ENCODE data around the gene GDF2.

Gene GDF2

GRCh38 chr10:47353351-47353750 lies 31.1 kb downstream of the GDF2 start:
- no peak for DNase-seq (ENCODE audit: low read depth)

GRCh38 chr10:47354165-47354564 lies 31.9 kb downstream of the GDF2 start:
- no peak for DNase-seq (ENCODE audit: low read depth)

GRCh38 chr10:47354900-47355299 lies 32.6 kb downstream of the GDF2 start:
- no peak for DNase-seq (ENCODE audit: low read depth)

- no peak for DNase-seq (ENCODE audit: low read depth)
Measured at GRCh38 chr10:47356708-47357107, 34.5 kb downstream of the GDF2 start.

- DNase-seq (ENCODE audit: low read depth): no peak
Measured at GRCh38 chr10:47357131-47357582, 34.9 kb downstream of the GDF2 start.

- DNase-seq (ENCODE audit: low read depth): no peak
Measured at GRCh38 chr10:47357911-47358310, 35.7 kb downstream of the GDF2 start.

- no peak for DNase-seq (ENCODE audit: low read depth)
Measured at GRCh38 chr10:47358457-47358856, 36.2 kb downstream of the GDF2 start.

GRCh38 chr10:47359101-47359500 lies 36.8 kb downstream of the GDF2 start:
- no peak for DNase-seq (ENCODE audit: low read depth)

GRCh38 chr10:47359626-47360418 lies 37.6 kb downstream of the GDF2 start:
- DNase-seq (ENCODE audit: low read depth): no peak

- DNase-seq (ENCODE audit: low read depth): no peak
Measured at GRCh38 chr10:47360419-47361040, 38.3 kb downstream of the GDF2 start.

- no peak for DNase-seq (ENCODE audit: low read depth)
Measured at GRCh38 chr10:47361293-47361692, 39.0 kb downstream of the GDF2 start.

GRCh38 chr10:47362199-47362598 lies 39.9 kb downstream of the GDF2 start:
- DNase-seq (ENCODE audit: low read depth): no peak

- DNase-seq (ENCODE audit: low read depth): no peak
Measured at GRCh38 chr10:47363781-47364180, 41.5 kb downstream of the GDF2 start.

- no peak for DNase-seq (ENCODE audit: low read depth)
Measured at GRCh38 chr10:47364366-47364765, 42.1 kb downstream of the GDF2 start.

- DNase-seq (ENCODE audit: low read depth): no peak
Measured at GRCh38 chr10:47364911-47365310, 42.7 kb downstream of the GDF2 start.

- no peak for DNase-seq (ENCODE audit: low read depth)
Measured at GRCh38 chr10:47365431-47366180, 43.4 kb downstream of the GDF2 start.

GRCh38 chr10:47366181-47366631 lies 44.0 kb downstream of the GDF2 start:
- DNase-seq (ENCODE audit: low read depth): no peak

- no peak for DNase-seq (ENCODE audit: low read depth)
Measured at GRCh38 chr10:47366731-47367460, 44.6 kb downstream of the GDF2 start.

GRCh38 chr10:47367646-47368045 lies 45.4 kb downstream of the GDF2 start:
- DNase-seq (ENCODE audit: low read depth): no peak

GRCh38 chr10:47368431-47369180 lies 46.4 kb downstream of the GDF2 start:
- no peak for DNase-seq (ENCODE audit: low read depth)

- no peak for DNase-seq (ENCODE audit: low read depth)
Measured at GRCh38 chr10:47369251-47369894, 47.1 kb downstream of the GDF2 start.

Data from HS-5 (cell line).